SK-N-SH (cell line): ENCODE data around the gene C10orf90. TPM values are rescaled to one million over a fixed set of nuclear protein-coding genes. Genes with fewer than 3 reads are reported as not detected.

Source experiments
- CTCF ChIA-PET: fragments of 300-600, 350-600 bp; formaldehyde crosslinking; extraction: SDS; loops from one replicate; lab custom pipeline; 2021; lab: Yijun Ruan, JAX
- POLR2A ChIA-PET: fragments of 350-600 bp; sonication (Branson Sonifier 250); formaldehyde crosslinking; extraction: SDS; loops from one replicate; lab custom pipeline; 2020; ENCODE audit warnings: antibody characterized with exemption, inconsistent platforms; lab: Yijun Ruan, JAX
- DNase-seq: peaks from one replicate; pipeline ENCODE4 v3.0.0; 2012
- H2AFZ ChIP-seq: fragments of 200-600 bp; sonication (generic); 2 replicates; pipeline ENCODE4 v1.8.1; 2016; ENCODE audit warnings: antibody characterized with exemption, mild to moderate bottlenecking, low read depth
- H3F3A ChIP-seq: fragments of 200-600 bp; sonication (generic); replicated peaks from 2 replicates; pipeline ENCODE3; 2016; ENCODE audit warnings: antibody characterized with exemption, mild to moderate bottlenecking; ENCODE audit not compliant: insufficient read depth
- H3K27ac ChIP-seq, 2 experiments: fragments of 200-500 bp in 1 of 2; fragments of 200-600 bp in 1 of 2; sonication (Bioruptor generic) in 1 of 2; sonication (generic), shearing (Covaris generic) in 1 of 2; 2 replicates each; pipeline versions ENCODE4 v1.5.1 to v1.6.1; 2014 to 2016; ENCODE audit warnings: low read depth in 2 of 2, inconsistent platforms in 1 of 2, low read length in 1 of 2, mild to moderate bottlenecking in 1 of 2, mixed read lengths in 1 of 2
- H3K27me3 ChIP-seq: fragments of 200-600 bp; sonication (generic), shearing (Covaris generic); 2 replicates; pipeline ENCODE4 v1.6.1; 2016; ENCODE audit warnings: mixed run types; ENCODE audit not compliant: insufficient read depth
- H3K36me3 ChIP-seq, 2 experiments: fragments of 200-500 bp in 1 of 2; fragments of 200-600 bp in 1 of 2; sonication (Bioruptor generic) in 1 of 2; sonication (generic) in 1 of 2; replicated peaks in 1 of 2; 2 replicates each; pipeline versions ENCODE3 to v1.5.1; 2014 to 2016; ENCODE audit warnings: low read length in 1 of 2, mild to moderate bottlenecking in 1 of 2; ENCODE audit not compliant: insufficient read depth in 2 of 2, control insufficient read depth in 1 of 2
- H3K4me1 ChIP-seq, 2 experiments: fragments of 200-500 bp in 1 of 2; fragments of 200-600 bp in 1 of 2; sonication (Bioruptor generic) in 1 of 2; sonication (generic), shearing (Covaris generic) in 1 of 2; 2 replicates each; pipeline versions ENCODE4 v1.5.1 to v1.6.1; 2014 to 2016; ENCODE audit warnings: low read depth in 1 of 2, low read length in 1 of 2, mixed run types in 1 of 2; ENCODE audit not compliant: insufficient read depth in 2 of 2, control insufficient read depth in 1 of 2
- H3K4me2 ChIP-seq: fragments of 200-600 bp; sonication (generic), shearing (Covaris generic); 2 replicates; pipeline ENCODE4 v1.6.1; 2017; ENCODE audit warnings: mixed run types
- H3K4me3 ChIP-seq, 2 experiments: fragments of 200-500 bp in 1 of 2; fragments of 200-600 bp in 1 of 2; sonication (Bioruptor generic) in 1 of 2; sonication (generic), shearing (Covaris generic) in 1 of 2; 2 replicates each; pipeline versions ENCODE4 v1.5.1 to v1.8.1; 2014 to 2016; ENCODE audit warnings: low read depth in 2 of 2, inconsistent platforms in 1 of 2, low read length in 1 of 2, mild to moderate bottlenecking in 1 of 2, mixed read lengths in 1 of 2, moderate library complexity in 1 of 2
- H3K79me2 ChIP-seq: fragments of 200-600 bp; sonication (generic); 2 replicates; pipeline ENCODE4 v1.8.1; 2017; ENCODE audit warnings: mild to moderate bottlenecking; ENCODE audit not compliant: insufficient read depth
- H3K9ac ChIP-seq: fragments of 200-600 bp; sonication (generic); 2 replicates; pipeline ENCODE4 v1.6.1; 2017; ENCODE audit warnings: mixed run types
- H3K9me2 ChIP-seq: fragments of 200-600 bp; sonication (generic); 2 replicates; pipeline ENCODE4 v1.6.1; 2017; ENCODE audit warnings: mixed run types
- H3K9me3 ChIP-seq: fragments of 200-600 bp; sonication (generic); 2 replicates; pipeline ENCODE4 v1.6.1; 2017; ENCODE audit warnings: mixed run types, mild to moderate bottlenecking, moderate library complexity
- H4K20me1 ChIP-seq: fragments of 200-600 bp; sonication (generic); 2 replicates; pipeline ENCODE4 v1.6.1; 2017; ENCODE audit warnings: mild to moderate bottlenecking, mixed run types; ENCODE audit not compliant: insufficient read depth
- CHD2 ChIP-seq: fragments of 150-350 bp; IDR thresholded peaks from 2 replicates; pipeline ENCODE4 v1.6.1; 2018; ENCODE audit warnings: low read length; ENCODE audit not compliant: partially characterized antibody
- CTCF ChIP-seq: fragments of 200-600 bp; sonication (generic); IDR thresholded peaks from 2 replicates; pipeline ENCODE4 v1.6.1; 2017; ENCODE audit warnings: antibody characterized with exemption, mild to moderate bottlenecking, moderate library complexity
- EP300 ChIP-seq, 2 experiments: IDR thresholded peaks; 2 replicates each; pipeline versions ENCODE4 v1.4.0 to v1.6.1; 2012; ENCODE audit warnings: borderline replicate concordance in 1 of 2, low read depth in 1 of 2, low read length in 1 of 2
- FOSL2 ChIP-seq: IDR thresholded peaks from 2 replicates; pipeline ENCODE4 v1.4.0; 2012; ENCODE audit warnings: low read depth, mild to moderate bottlenecking, moderate library complexity, borderline replicate concordance
- FOXJ3 ChIP-seq: sonication (generic); formaldehyde crosslinking; IDR thresholded peaks from 2 replicates; pipeline ENCODE4 v1.5.1; 2020; ENCODE audit warnings: mild to moderate bottlenecking, missing genetic modification reagents
- FOXM1 ChIP-seq: IDR thresholded peaks from 2 replicates; pipeline ENCODE4 v1.4.0; 2012; ENCODE audit warnings: low read depth, mild to moderate bottlenecking
- GABPA ChIP-seq: IDR thresholded peaks from 2 replicates; pipeline ENCODE4 v1.4.0; 2012; ENCODE audit warnings: low read depth, mild to moderate bottlenecking
- MEF2A ChIP-seq: IDR thresholded peaks from 2 replicates; pipeline ENCODE4 v1.4.0; 2012; ENCODE audit warnings: low read depth, borderline replicate concordance
- NFIC ChIP-seq: IDR thresholded peaks from 2 replicates; pipeline ENCODE4 v1.4.0; 2012; ENCODE audit warnings: borderline replicate concordance
- NRF1 ChIP-seq: IDR thresholded peaks from 2 replicates; pipeline ENCODE4 v1.6.1; 2012; ENCODE audit warnings: low read depth, mild to moderate bottlenecking, low read length
- POLR2AphosphoS5 ChIP-seq: IDR thresholded peaks from 2 replicates; pipeline ENCODE4 v1.6.1; 2012; ENCODE audit warnings: low read depth, low read length
- REST ChIP-seq: IDR thresholded peaks from 2 replicates; pipeline ENCODE4 v1.6.1; 2012; ENCODE audit warnings: mild to moderate bottlenecking, low read depth, low read length, moderate library complexity
- RXRA ChIP-seq: IDR thresholded peaks from 2 replicates; pipeline ENCODE4 v1.4.0; 2012; ENCODE audit warnings: low read depth, mild to moderate bottlenecking, borderline replicate concordance
- SIN3A ChIP-seq: IDR thresholded peaks from 2 replicates; pipeline ENCODE4 v1.6.1; 2012; ENCODE audit warnings: low read depth, mild to moderate bottlenecking, low read length, moderate library complexity, borderline replicate concordance
- SMC3 ChIP-seq: IDR thresholded peaks from 2 replicates; pipeline ENCODE4 v1.6.1; 2012; ENCODE audit warnings: low read depth, low read length, improper control_type of control experiment
- TCF12 ChIP-seq: IDR thresholded peaks from 2 replicates; pipeline ENCODE4 v1.4.0; 2012
- TEAD4 ChIP-seq: IDR thresholded peaks from 2 replicates; pipeline ENCODE4 v1.4.0; 2012; ENCODE audit warnings: mild to moderate bottlenecking, borderline replicate concordance; ENCODE audit not compliant: insufficient read depth
- USF1 ChIP-seq: IDR thresholded peaks from 2 replicates; pipeline ENCODE4 v1.4.0; 2012; ENCODE audit warnings: low read depth, borderline replicate concordance
- ZBTB33 ChIP-seq: IDR thresholded peaks from 2 replicates; pipeline ENCODE4 v1.4.0; 2012; ENCODE audit warnings: low read depth, borderline replicate concordance
- WGBS: methylation state at CpG from one replicate; pipeline ENCODE4 v1.1.6; 2017; ENCODE audit warnings: low lambda C conversion rate; 5-methylcytosine and 5-hydroxymethylcytosine counted together
- polyA plus RNA-seq, 3 experiments: library from polyadenylated mRNA; depleted of rRNA; stranded (reverse); fragments of >200 nt; gene quantifications; 2 replicates each; pipeline ENCODE4 v1.2.3, GENCODE V29; 2012

Gene C10orf90
- polyA plus RNA-seq, 1 of the 3 experiments (the other 2 are of a cell fraction) = 0.21 TPM

- H3K9me3 ChIP-seq = no peaks in the 10 kb centered on the region
- DNase-seq = no peak
- H3K9ac ChIP-seq = no peak overlapping the region
- H3K9me2 ChIP-seq = no peaks in the 10 kb centered on the region
- H3K36me3 ChIP-seq = no peaks in the 10 kb centered on the region
- H3K4me1 ChIP-seq = no peaks in the 10 kb centered on the region
- 34% methylated on average over 7 of the region's 7 CpGs for WGBS
- no peaks in the 10 kb centered on the region for H4K20me1 ChIP-seq
- H3K4me2 ChIP-seq = no peak overlapping the region
- H3K27me3 ChIP-seq = no peaks in the 10 kb centered on the region
- no peak overlapping the region for H3K4me3 ChIP-seq
- TF ChIP-seq TCF12 (no peak), RXRA (no peak), EP300 (IDR thresholded peaks at IDR 0.05; ENCODE audit: borderline replicate concordance in 1 of 2, low read depth in 1 of 2, low read length in 1 of 2) (no peak), ZBTB33 (no peak), REST (no peak), TEAD4 (no peak), FOXJ3 (no peak), FOSL2 (no peak), NRF1 (no peak), MEF2A (no peak), CHD2 (no peak), USF1 (no peak), GABPA (no peak), NFIC (no peak), FOXM1 (no peak), POLR2AphosphoS5 (no peak), SIN3A (no peak), SMC3 (no peak), CTCF (no peak)
- no peak overlapping the region for H3K27ac ChIP-seq
- H3K79me2 ChIP-seq = no peaks in the 10 kb centered on the region
- no peak overlapping the region for H2AFZ ChIP-seq
- CTCF ChIA-PET = interaction anchor here (1.3 kb wide), 1 partner anchor 24 kb away, joined by 3 read pairs; no protein-coding TSS in a partner anchor
- POLR2A ChIA-PET = no interaction called here
- no peaks in the 10 kb centered on the region for H3F3A ChIP-seq
These were observed 48.6 kb downstream of the C10orf90 start for GRCh38 chr10:126621846-126622245.
